Measurements from ENCODE around the gene CACTIN.

GRCh38 chr19:3673506-3674439 is 47.2 kb upstream of the CACTIN start:
- TF ChIP-seq CTCF (IDR thresholded peaks at IDR 0.05) = no peak
- TF ChIP-seq POLR2AphosphoS5 (IDR thresholded peaks at IDR 0.05) = no peak
- no peak for TF ChIP-seq POLR2A (IDR thresholded peaks at IDR 0.05; ENCODE audit: low read depth)
